ENCODE results near the gene TIPRL. TPM values are rescaled to one million over a fixed set of nuclear protein-coding genes. Genes with fewer than 3 reads are reported as not detected.
A peak's percentile ranks its signal among the peaks of the same experiment; 100 is the strongest.
"Not testable (repeated sequence)": the region's sequence is repeated elsewhere in the genome, so short reads cannot be mapped to it uniquely, and the experiment has no call there.

The TIPRL gene
- total RNA-seq, 2 donors from 2014 or later = 29.3 to 30.9 TPM

- no peak overlapping the region for H3K27ac Mint-ChIP-seq
- H3K27ac ChIP-seq (ENCODE audit: low read depth, low read length) = no peak overlapping the region
- no peak for DNase-seq
- peaks cover 45% of the 10 kb centered on the region for H3K36me3 Mint-ChIP-seq (ENCODE audit: low read depth)
- H3K9me3 Mint-ChIP-seq = peaks cover 2% of the 10 kb centered on the region
- no peak for TF ChIP-seq CTCF (conservative IDR thresholded peaks at IDR 0.05)
- no peaks in the 10 kb centered on the region for H3K27me3 ChIP-seq (ENCODE audit: control insufficient read depth, insufficient read depth, low read length, poor library complexity, severe bottlenecking)
- peak overlapping the region; percentile 16 for H3K4me3 ChIP-seq (ENCODE audit: low read length)
- 47 to 100% methylated on average over 1 to 3 of the region's 3 CpGs for WGBS, 2 experiments (ENCODE audit: insufficient coverage in 1 of 2, insufficient read length in 1 of 2)
- no peak overlapping the region for H3K9ac ChIP-seq (ENCODE audit: extremely low read depth, low read length, poor library complexity, severe bottlenecking)
- H3K4me1 ChIP-seq (ENCODE audit: control insufficient read depth, insufficient read depth, low read length) = peaks cover 2% of the 10 kb centered on the region
- H3K4me1 Mint-ChIP-seq = peaks cover 8% of the 10 kb centered on the region
- peaks cover 69% of the 10 kb centered on the region for H3K36me3 ChIP-seq (ENCODE audit: control insufficient read depth, insufficient read depth, low read length)
- no peak overlapping the region for H3K4me3 Mint-ChIP-seq
- H3K27me3 Mint-ChIP-seq (ENCODE audit: insufficient read depth) = no peaks in the 10 kb centered on the region
- H3K9me3 ChIP-seq (ENCODE audit: control insufficient read depth, low read length) = peaks cover 7% of the 10 kb centered on the region
Measured at GRCh38 chr1:168199056-168199455, 20.3 kb downstream of the TIPRL start.

GRCh38 chr1:168202941-168203654 is 24.3 kb downstream of the TIPRL start:
- no peak for TF ChIP-seq CTCF (conservative IDR thresholded peaks at IDR 0.05)
- Histone ChIP-seq H3K27me3 (ENCODE audit: control insufficient read depth, insufficient read depth, low read length, poor library complexity, severe bottlenecking) (no peaks in the 10 kb centered on the region), H3K9ac (ENCODE audit: extremely low read depth, low read length, poor library complexity, severe bottlenecking) (no peak overlapping the region), H3K27ac (ENCODE audit: low read depth, low read length) (no peak overlapping the region), H3K4me1 (ENCODE audit: control insufficient read depth, insufficient read depth, low read length) (peaks cover 2% of the 10 kb centered on the region), H3K4me3 (ENCODE audit: low read length) (no peak overlapping the region), H3K9me3 (ENCODE audit: control insufficient read depth, low read length) (peaks cover 31% of the 10 kb centered on the region), H3K36me3 (ENCODE audit: control insufficient read depth, insufficient read depth, low read length) (peaks cover 46% of the 10 kb centered on the region)
- Mint-ChIP-seq H3K9me3 (peaks cover 31% of the 10 kb centered on the region), H3K36me3 (ENCODE audit: low read depth) (peaks cover 41% of the 10 kb centered on the region), H3K4me1 (peaks cover 8% of the 10 kb centered on the region), H3K4me3 (no peak overlapping the region), H3K27ac (no peak overlapping the region), H3K27me3 (ENCODE audit: insufficient read depth) (no peaks in the 10 kb centered on the region)
- DNase-seq = no peak
- WGBS, 2 experiments (ENCODE audit: insufficient coverage in 1 of 2, insufficient read length in 1 of 2) = 84 to 100% methylated on average over 1 of the region's 1 CpG

GRCh38 chr1:168206111-168206510 is 27.3 kb downstream of the TIPRL start:
- no peak overlapping the region for H3K9ac ChIP-seq (ENCODE audit: extremely low read depth, low read length, poor library complexity, severe bottlenecking)

GRCh38 chr1:168207673-168208072 is 28.9 kb downstream of the TIPRL start:
- H3K4me1 ChIP-seq (ENCODE audit: control insufficient read depth, insufficient read depth, low read length); H3K4me3 Mint-ChIP-seq; H3K27ac ChIP-seq (ENCODE audit: low read depth, low read length); H3K27me3 Mint-ChIP-seq (ENCODE audit: insufficient read depth); H3K27me3 ChIP-seq (ENCODE audit: control insufficient read depth, insufficient read depth, low read length, poor library complexity, severe bottlenecking); H3K4me1 Mint-ChIP-seq; H3K9ac ChIP-seq (ENCODE audit: extremely low read depth, low read length, poor library complexity, severe bottlenecking); H3K27ac Mint-ChIP-seq; DNase-seq; H3K4me3 ChIP-seq (ENCODE audit: low read length): not testable (repeated sequence)
- peaks cover 11% of the 10 kb centered on the region for H3K36me3 ChIP-seq (ENCODE audit: control insufficient read depth, insufficient read depth, low read length)
- WGBS, 2 experiments (ENCODE audit: insufficient coverage in 1 of 2, insufficient read length in 1 of 2) = 81% methylated on average over 19 of the region's 34 CpGs; no CpG with 5 or more reads in 1 of the 2 experiments
- H3K9me3 ChIP-seq (ENCODE audit: control insufficient read depth, low read length) = peaks cover 55% of the 10 kb centered on the region
- peaks cover 32% of the 10 kb centered on the region for H3K36me3 Mint-ChIP-seq (ENCODE audit: low read depth)
- peaks cover 61% of the 10 kb centered on the region for H3K9me3 Mint-ChIP-seq

More at GRCh38 chr1:168206111-168206510, 27.3 kb downstream of the TIPRL start:
- peak overlapping the region; percentile 45 for H3K4me3 ChIP-seq (ENCODE audit: low read length)
- peaks cover 49% of the 10 kb centered on the region for H3K9me3 Mint-ChIP-seq
- H3K4me1 ChIP-seq (ENCODE audit: control insufficient read depth, insufficient read depth, low read length) = no peaks in the 10 kb centered on the region
- H3K36me3 ChIP-seq (ENCODE audit: control insufficient read depth, insufficient read depth, low read length) = peaks cover 26% of the 10 kb centered on the region
- H3K27me3 Mint-ChIP-seq (ENCODE audit: insufficient read depth) = peaks cover 1% of the 10 kb centered on the region
- no peak overlapping the region for H3K27ac ChIP-seq (ENCODE audit: low read depth, low read length)
- no peak for DNase-seq
- H3K9me3 ChIP-seq (ENCODE audit: control insufficient read depth, low read length) = peaks cover 44% of the 10 kb centered on the region
- TF ChIP-seq CTCF (conservative IDR thresholded peaks at IDR 0.05) = no peak
- H3K4me1 Mint-ChIP-seq = no peaks in the 10 kb centered on the region
- no peak overlapping the region for H3K4me3 Mint-ChIP-seq
- H3K27me3 ChIP-seq (ENCODE audit: control insufficient read depth, insufficient read depth, low read length, poor library complexity, severe bottlenecking) = no peaks in the 10 kb centered on the region
- no peak overlapping the region for H3K27ac Mint-ChIP-seq
- H3K36me3 Mint-ChIP-seq (ENCODE audit: low read depth) = peaks cover 40% of the 10 kb centered on the region

Measured in endodermal cell (in vitro differentiated cells).